ENCODE measurements around the gene NACAD. TPM values are rescaled to one million over a fixed set of nuclear protein-coding genes. Genes with fewer than 3 reads are reported as not detected.
A peak's percentile ranks its signal among the peaks of the same experiment; 100 is the strongest.
"Not testable (repeated sequence)": the region's sequence is repeated elsewhere in the genome, so short reads cannot be mapped to it uniquely, and the experiment has no call there.

The NACAD gene
- total RNA-seq, 1 experiment from 2014 or later: 0.08 TPM

DNA sequence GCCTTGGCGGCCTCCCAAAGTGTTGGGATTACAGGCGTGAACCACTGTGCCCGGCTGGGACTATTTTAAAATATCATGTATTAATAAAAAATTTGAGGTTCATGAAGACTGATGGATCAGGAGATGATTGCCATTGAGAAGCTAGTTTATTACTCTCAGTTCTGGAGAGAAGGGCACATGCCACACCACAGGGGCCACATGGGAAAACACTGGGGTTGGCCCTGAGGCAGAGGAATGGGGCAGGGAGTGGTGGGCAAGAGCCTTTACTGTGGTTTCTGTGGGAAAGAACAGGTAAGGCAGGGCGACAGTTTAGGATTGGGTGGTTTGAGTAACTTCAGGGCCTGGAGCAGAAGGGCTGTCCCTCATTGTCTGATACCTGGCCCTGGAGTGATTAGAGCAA, 29.5 kb upstream of the NACAD start:
- DNase-seq (ENCODE audit: low read depth): no peak

GRCh38 chr7:45117582-45117981, 28.8 kb upstream of the NACAD start:
- no peak for DNase-seq (ENCODE audit: low read depth)

- no peak for DNase-seq (ENCODE audit: low read depth)
Observed at GRCh38 chr7:45116048-45116447, 27.3 kb upstream of the NACAD start.

DNA sequence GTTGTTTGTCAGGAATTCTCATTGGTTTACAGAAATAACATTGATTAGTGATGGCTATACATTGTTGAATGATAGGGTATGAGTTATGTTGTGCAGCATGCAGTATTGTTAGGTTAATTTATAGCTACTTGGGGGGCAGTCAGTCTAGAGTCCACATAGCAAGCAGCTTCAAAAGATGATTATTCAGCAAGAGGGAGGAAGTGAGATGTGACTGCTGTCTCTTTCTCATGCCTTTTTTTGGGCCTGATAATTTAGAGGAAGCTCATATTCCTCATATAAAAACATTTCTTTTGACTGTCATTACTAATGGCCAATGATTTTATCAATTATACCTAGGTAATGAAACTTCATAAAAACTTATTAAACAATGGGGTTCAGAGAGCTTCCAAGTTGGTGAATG, 26.2 kb upstream of the NACAD start:
- DNase-seq (ENCODE audit: low read depth): no peak

DNA sequence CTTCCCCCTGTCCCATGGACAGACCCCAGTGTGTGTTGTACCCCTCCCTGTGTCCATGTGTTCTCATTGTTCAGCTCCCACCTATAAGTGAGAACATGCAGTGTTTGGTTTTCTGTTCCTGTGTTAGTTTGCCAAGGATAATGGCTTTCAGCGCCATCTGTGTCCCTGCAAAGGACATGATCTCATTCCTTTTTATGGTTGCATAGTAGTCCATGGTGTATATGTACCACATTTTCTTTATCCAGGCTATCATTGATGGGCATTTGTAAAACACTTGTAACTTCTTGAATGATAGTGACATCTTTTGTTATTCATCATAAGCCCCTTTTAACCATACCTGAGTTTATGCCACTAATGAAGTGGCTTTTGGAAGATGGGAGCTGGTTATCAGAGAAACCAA, 25.5 kb upstream of the NACAD start:
- not testable (repeated sequence) for DNase-seq (ENCODE audit: low read depth)

GRCh38 chr7:45112648-45113047, 23.9 kb upstream of the NACAD start:
- DNase-seq (ENCODE audit: low read depth): no peak

DNA sequence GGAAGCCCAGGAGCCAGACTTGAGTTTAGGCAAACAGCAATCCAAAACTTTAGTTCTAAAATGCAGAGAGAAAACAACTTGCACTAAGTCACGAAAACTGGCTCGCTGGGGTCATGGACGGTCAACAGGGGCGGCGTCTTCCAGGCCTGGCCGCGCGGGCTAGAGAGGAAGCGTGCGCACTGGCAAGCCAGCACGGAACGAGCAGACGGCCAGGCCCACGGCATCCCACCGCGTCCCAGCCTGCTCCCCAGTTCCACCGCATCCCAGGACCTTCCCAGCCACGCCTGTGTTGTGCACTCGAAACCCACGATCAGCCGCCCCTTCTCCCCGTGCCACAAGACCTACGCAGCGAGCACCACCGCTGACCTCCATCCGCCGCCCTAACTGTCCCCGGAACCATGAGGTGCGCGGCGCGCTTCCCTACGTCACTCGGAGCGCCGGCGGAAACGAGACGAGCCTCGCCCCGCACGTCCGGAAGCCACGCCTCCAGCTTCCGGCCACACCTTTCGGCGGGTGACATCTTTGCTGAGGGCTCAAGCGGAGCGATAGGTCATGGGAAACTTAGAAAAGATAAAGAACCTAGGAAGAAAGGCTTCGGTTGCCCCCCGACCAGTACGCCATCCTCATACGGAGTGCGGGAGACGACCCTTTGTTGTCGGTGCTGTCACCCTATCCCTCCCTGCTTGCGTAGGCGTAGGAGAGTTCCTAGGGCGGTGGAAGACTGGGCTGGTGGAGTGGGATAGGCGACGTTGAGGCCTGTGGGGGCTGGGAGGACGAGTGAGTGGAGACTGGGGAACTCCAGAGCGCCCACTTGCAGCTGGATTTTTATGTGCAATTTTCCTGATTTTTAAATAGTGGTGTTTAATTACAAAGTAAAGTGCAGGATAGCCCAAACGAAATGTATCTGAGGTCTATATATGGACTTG, 22.8 kb upstream of the NACAD start, which contains the start of gene TBRG4:
TBRG4 (minus strand) TSS at position 400 of the 926 bp plus-strand sequence. CDS start 2,460 bp downstream, outside the sequence.
- DNase-seq (ENCODE audit: low read depth): peak; percentile 92

GRCh38 chr7:45108863-45109262, 20.1 kb upstream of the NACAD start:
- no peak for DNase-seq (ENCODE audit: low read depth)

- no peak for DNase-seq (ENCODE audit: low read depth)
Observed at GRCh38 chr7:45107356-45107755, 18.6 kb upstream of the NACAD start.

GRCh38 chr7:45106820-45107219, 18.1 kb upstream of the NACAD start:
- DNase-seq (ENCODE audit: low read depth): no peak

DNA sequence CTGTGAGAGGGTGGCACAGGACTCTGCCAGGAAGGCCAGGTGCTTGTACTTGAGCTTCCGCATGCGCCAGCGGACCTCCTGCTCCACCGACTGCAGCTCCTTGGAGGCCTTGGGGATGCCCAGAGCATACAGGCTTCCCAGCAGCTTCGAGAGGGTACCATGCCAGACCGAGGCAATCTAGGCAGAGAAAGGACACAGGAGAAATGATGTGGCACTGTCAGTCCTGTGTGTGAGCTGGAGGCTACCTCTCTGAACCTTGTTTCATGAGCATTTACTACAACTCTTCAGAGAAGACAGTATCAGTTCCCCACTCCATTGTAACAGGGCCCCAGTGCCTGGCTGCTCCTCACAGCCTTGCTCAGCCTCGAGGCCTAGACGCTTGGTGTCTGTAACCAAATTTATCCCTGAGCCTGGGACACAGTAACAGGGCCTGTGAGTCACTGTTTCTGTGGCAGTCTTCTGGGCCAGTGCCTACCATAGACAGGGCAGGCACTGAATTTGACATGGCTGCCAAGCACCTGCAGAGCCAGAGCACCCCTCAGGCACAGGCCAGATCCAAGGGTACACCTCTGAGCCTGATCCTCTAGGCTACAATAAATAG, 16.9 kb upstream of the NACAD start:
- DNase-seq (ENCODE audit: low read depth): no peak

DNA sequence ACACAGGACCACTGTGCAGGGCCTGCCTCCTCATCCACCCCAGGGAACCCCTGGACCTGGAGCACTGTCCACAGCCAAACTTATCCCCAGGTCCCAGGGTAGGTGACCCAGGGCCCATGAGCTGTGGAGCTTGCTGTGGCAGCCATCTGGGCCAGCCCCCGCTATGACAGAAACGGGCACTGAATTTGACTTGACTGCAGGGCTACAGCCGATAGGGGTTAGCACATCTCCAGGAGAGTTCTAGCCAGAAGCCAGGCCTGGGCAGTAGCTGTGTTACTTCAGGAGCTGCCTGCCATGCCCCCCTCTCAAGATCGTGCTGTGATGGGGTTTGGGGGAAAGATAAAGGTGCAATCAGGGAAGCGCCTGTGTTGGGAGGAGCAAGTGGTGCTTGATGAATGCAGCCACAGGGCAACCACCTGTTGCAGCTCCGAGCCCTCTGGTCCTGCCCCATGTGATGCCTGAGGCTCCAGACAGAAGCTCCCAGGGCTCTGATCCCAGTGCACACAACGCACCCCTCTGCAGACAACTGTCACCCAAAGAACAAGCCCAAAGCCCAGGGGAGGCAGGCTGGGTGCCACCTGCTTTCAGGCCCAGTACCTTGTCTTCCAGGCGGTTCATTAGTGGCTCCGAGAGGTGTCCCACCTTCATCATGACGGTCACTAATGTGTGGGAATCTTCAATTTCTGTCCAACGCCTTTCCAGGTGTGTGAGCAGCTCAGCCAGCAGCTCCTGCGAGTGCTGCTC, 16.2 kb upstream of the NACAD start:
- no peak for DNase-seq (ENCODE audit: low read depth)

DNA sequence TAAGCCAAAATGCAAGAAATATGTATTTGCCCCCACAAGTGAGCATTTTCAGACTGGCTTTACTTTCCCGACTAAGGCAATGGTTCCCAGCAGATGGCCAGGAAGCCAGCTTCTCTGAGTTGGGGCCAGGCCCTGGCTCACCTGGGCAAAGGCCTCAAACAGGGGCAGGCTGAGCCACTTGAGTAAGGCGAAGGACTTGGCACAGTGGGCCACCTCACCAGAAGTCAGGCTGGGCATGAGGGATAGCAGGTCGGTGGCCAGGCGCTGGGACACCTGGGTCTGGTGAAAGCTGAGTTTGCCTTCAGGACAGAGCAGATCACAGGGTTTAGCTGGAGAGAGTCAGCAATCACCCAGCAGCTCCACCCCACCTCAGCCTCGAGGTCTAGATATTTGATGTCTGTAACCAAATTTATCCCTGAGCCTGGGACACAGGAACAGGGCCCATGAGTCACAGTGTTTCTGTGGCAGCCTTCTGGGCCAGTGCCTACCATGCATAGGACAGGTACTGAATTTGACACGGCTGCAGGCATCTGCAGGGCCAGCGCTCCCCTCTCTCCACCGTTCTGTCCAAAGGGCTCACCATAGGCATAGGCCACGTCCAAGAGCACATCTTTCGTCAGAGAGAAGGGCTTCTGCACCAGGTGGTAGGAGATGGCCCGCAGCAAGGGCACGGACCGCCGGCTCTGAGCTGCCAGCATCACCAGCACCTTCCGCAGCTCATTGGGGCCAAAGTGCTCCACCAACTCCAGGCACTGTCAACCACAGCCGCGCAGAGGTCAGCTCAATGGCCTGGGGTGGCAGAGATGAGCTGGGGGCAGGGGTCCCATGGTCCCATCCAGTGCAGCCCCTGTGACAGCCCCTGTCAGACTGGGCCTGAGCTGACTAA, 15.4 kb upstream of the NACAD start:
- no peak for DNase-seq (ENCODE audit: low read depth)

DNA sequence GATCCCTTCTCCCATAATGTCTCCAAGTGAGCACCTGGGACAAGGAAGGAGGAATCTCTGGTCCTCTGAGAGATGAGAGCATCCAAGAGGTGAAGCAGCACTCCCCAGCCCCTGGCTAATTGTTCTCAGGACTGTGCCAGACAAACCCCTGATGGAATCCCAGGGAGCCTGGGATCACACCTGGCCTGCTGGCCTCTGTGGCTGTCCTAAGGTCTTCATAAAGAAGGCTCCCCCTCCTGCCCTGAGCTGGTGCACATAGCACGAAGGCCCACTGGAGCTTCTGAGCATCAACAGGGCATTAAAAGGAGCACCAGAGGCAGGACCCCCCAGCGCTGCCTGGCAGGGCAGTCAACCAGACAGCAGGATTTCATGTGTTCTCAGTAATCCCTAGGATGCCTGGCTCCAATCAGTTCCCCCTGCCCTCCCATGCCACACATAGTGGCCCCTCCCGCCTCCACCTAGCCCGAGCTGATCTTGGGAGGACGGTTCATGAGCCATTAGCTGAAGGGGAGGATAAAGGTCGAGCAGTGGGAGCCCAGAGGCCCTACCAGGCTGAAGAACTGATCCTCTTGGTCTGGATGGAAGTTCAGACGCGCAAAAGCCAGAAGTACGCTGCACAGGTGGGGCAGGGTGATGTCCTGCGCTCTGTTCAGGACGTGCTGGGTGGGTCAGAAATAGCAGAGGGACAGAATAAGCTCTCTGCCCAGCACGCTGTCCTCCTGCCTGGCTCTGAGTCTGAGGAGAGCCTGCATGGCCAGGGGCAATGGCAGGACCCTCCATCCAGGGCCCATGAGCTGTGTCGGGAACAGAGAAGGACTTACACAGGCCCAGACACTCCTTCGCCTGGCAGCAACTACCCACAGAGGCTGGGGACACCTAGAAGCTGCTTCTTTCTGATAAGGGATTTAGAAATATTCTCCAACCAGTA, 14.3 kb upstream of the NACAD start:
- DNase-seq (ENCODE audit: low read depth): no peak

GRCh38 chr7:45101748-45102147, 13.0 kb upstream of the NACAD start:
- DNase-seq (ENCODE audit: low read depth): no peak

- no peak for DNase-seq (ENCODE audit: low read depth)
Observed at GRCh38 chr7:45100761-45101480, 12.2 kb upstream of the NACAD start.

DNA sequence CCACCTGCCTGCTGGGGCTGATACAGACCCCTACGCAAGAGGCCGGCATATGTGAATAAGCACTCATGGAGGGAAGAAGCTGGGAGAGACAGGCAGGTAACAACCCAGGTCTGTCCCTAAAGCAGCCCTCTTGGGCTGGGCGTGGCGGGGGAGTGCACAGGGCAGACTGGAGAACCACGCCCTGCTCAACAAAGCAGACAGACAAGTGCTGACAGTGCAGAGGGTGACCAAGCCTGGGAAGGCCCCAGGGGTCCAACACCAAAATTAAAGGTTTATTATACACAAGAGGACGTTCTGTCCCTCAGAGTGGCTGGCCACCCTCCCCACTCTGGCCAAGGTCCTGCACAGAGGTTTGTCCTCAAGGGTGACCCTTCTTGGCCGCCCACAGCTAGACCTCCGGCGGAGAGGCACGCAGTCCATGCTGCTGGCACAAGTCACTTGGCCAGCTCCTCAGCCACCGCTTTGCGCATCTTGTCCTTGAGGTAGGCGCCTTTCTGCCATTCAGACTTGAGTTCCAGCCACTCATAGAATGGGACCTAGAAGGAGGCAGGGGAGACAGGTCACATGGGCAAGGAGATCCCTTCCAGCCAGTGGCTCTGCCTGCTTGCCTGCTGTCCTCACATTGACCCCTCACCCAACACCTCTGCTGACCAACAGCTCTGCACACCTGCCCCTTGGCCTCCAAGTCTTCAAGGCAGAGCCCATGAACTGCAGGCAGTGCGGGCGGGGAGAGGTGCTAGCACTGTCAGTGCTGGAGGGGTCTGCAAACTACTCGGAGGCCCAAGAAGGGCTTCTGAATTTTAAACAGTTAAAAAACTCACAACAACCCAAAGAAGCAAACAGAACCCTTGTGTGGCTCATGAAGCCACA, 11.4 kb upstream of the NACAD start:
- no peak for DNase-seq (ENCODE audit: low read depth)

Measured in HT1080 (cell line).